ENCODE measurements around the gene ELAPOR1. TPM values are rescaled to one million over a fixed set of nuclear protein-coding genes. Genes with fewer than 3 reads are reported as not detected.
"Not testable (repeated sequence)": the region's sequence is repeated elsewhere in the genome, so short reads cannot be mapped to it uniquely, and the experiment has no call there.

ELAPOR1 gene
- total RNA-seq, 1 donor from 2014 or later: 0.83 TPM

- Mint-ChIP-seq H3K4me1 (ENCODE audit: unreplicated experiment) (no peaks in the 10 kb centered on the region), H3K36me3 (ENCODE audit: unreplicated experiment) (no peaks in the 10 kb centered on the region), H3K9me3 (ENCODE audit: unreplicated experiment) (no peaks in the 10 kb centered on the region), H3K27ac (ENCODE audit: unreplicated experiment) (no peak overlapping the region), H3K27me3 (ENCODE audit: unreplicated experiment) (no peaks in the 10 kb centered on the region), H3K4me3 (ENCODE audit: unreplicated experiment) (no peak overlapping the region)
- DNase-seq (ENCODE audit: extremely low spot score, unreplicated experiment): no peak
- TF ChIP-seq, protein P1, sequence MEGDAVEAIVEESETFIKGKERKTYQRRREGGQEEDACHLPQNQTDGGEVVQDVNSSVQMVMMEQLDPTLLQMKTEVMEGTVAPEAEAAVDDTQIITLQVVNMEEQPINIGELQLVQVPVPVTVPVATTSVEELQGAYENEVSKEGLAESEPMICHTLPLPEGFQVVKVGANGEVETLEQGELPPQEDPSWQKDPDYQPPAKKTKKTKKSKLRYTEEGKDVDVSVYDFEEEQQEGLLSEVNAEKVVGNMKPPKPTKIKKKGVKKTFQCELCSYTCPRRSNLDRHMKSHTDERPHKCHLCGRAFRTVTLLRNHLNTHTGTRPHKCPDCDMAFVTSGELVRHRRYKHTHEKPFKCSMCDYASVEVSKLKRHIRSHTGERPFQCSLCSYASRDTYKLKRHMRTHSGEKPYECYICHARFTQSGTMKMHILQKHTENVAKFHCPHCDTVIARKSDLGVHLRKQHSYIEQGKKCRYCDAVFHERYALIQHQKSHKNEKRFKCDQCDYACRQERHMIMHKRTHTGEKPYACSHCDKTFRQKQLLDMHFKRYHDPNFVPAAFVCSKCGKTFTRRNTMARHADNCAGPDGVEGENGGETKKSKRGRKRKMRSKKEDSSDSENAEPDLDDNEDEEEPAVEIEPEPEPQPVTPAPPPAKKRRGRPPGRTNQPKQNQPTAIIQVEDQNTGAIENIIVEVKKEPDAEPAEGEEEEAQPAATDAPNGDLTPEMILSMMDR (IDR thresholded peaks at IDR 0.05): no peak
Measured at GRCh38 chr1:109137958-109138357, 24.0 kb downstream of the ELAPOR1 start.

- H3K4me1 Mint-ChIP-seq (ENCODE audit: unreplicated experiment): no peaks in the 10 kb centered on the region
- no peak for DNase-seq (ENCODE audit: extremely low spot score, unreplicated experiment)
- no peaks in the 10 kb centered on the region for H3K36me3 Mint-ChIP-seq (ENCODE audit: unreplicated experiment)
- no peaks in the 10 kb centered on the region for H3K27me3 Mint-ChIP-seq (ENCODE audit: unreplicated experiment)
- no peak overlapping the region for H3K4me3 Mint-ChIP-seq (ENCODE audit: unreplicated experiment)
- no peaks in the 10 kb centered on the region for H3K9me3 Mint-ChIP-seq (ENCODE audit: unreplicated experiment)
- H3K27ac Mint-ChIP-seq (ENCODE audit: unreplicated experiment): no peak overlapping the region
- TF ChIP-seq, protein P1 (IDR thresholded peaks at IDR 0.05): no peak
Measured at GRCh38 chr1:109138358-109138757, 24.4 kb downstream of the ELAPOR1 start.

- no peaks in the 10 kb centered on the region for H3K9me3 Mint-ChIP-seq (ENCODE audit: unreplicated experiment)
- no peak overlapping the region for H3K27ac Mint-ChIP-seq (ENCODE audit: unreplicated experiment)
- H3K4me1 Mint-ChIP-seq (ENCODE audit: unreplicated experiment): no peaks in the 10 kb centered on the region
- H3K4me3 Mint-ChIP-seq (ENCODE audit: unreplicated experiment): no peak overlapping the region
- H3K27me3 Mint-ChIP-seq (ENCODE audit: unreplicated experiment): no peaks in the 10 kb centered on the region
- DNase-seq (ENCODE audit: extremely low spot score, unreplicated experiment): no peak
- H3K36me3 Mint-ChIP-seq (ENCODE audit: unreplicated experiment): no peaks in the 10 kb centered on the region
- TF ChIP-seq, protein P1 (IDR thresholded peaks at IDR 0.05): no peak
Measured at GRCh38 chr1:109140392-109140791, 26.5 kb downstream of the ELAPOR1 start.

DNA sequence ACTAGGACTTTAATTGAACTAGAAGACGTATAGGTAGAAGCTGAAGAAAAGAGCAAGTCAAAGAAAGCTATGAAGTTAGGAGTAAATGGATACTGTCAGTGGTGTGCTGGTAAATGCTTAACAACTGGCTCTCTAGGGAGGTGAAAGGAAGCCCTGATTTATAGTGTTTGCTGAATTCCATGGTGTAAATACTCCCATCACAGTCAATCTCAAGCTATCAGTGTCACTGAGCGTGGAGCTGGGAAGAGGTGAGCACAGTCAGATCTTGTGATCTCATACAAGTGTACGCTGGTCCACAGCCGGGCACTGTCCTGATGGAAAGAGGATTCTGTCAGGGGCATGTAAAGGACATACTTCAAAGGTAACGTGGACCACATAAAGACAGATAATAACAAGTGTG is 28.3 kb downstream of the ELAPOR1 start:
- DNase-seq (ENCODE audit: extremely low spot score, unreplicated experiment): no peak
- no peaks in the 10 kb centered on the region for H3K27me3 Mint-ChIP-seq (ENCODE audit: unreplicated experiment)
- no peaks in the 10 kb centered on the region for H3K4me1 Mint-ChIP-seq (ENCODE audit: unreplicated experiment)
- TF ChIP-seq, protein P1 (IDR thresholded peaks at IDR 0.05): no peak
- no peak overlapping the region for H3K4me3 Mint-ChIP-seq (ENCODE audit: unreplicated experiment)
- H3K36me3 Mint-ChIP-seq (ENCODE audit: unreplicated experiment): no peaks in the 10 kb centered on the region
- no peak overlapping the region for H3K27ac Mint-ChIP-seq (ENCODE audit: unreplicated experiment)
- no peaks in the 10 kb centered on the region for H3K9me3 Mint-ChIP-seq (ENCODE audit: unreplicated experiment)

- not testable (repeated sequence) for H3K27me3 Mint-ChIP-seq (ENCODE audit: unreplicated experiment); H3K4me3 Mint-ChIP-seq (ENCODE audit: unreplicated experiment); H3K4me1 Mint-ChIP-seq (ENCODE audit: unreplicated experiment); H3K9me3 Mint-ChIP-seq (ENCODE audit: unreplicated experiment); H3K36me3 Mint-ChIP-seq (ENCODE audit: unreplicated experiment); DNase-seq (ENCODE audit: extremely low spot score, unreplicated experiment); H3K27ac Mint-ChIP-seq (ENCODE audit: unreplicated experiment)
Measured at GRCh38 chr1:109142725-109143124, 28.8 kb downstream of the ELAPOR1 start.

DNA sequence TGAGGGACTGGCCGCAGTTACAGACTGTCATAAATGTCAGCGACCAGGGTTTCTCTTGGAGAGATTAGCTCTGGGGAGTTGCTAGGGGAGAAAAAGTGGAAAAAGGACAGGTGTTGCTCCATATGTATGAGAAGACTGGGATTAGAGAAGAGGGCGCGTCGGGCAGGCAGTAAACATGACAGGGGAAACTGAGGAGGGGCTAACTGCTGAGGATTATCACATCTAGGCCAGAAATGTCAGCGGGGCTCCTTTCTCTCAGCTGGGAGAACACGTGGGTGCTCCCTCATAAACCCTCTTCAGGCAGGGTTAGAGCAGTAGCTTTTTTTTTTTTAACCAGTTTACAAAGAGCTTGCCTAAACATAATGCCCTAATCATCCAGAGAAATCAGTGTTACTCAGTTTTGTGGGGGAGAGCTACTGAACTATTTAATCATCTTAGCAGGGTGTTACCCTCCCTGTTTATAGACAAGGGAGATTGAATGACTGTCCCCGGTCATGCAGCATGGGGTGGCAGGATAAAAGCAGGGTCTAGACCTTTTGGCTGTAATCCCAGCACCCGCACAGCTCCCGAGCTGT is 35.2 kb downstream of the ELAPOR1 start:
- Mint-ChIP-seq H3K4me1 (ENCODE audit: unreplicated experiment) (peaks cover 9% of the 10 kb centered on the region), H3K9me3 (ENCODE audit: unreplicated experiment) (no peaks in the 10 kb centered on the region), H3K27me3 (ENCODE audit: unreplicated experiment) (no peaks in the 10 kb centered on the region), H3K4me3 (ENCODE audit: unreplicated experiment) (no peak overlapping the region), H3K36me3 (ENCODE audit: unreplicated experiment) (no peaks in the 10 kb centered on the region), H3K27ac (ENCODE audit: unreplicated experiment) (no peak overlapping the region)
- TF ChIP-seq, protein P1 (IDR thresholded peaks at IDR 0.05): no peak
- no peak for DNase-seq (ENCODE audit: extremely low spot score, unreplicated experiment)
